CD8-positive, alpha-beta memory T cell (primary cell): ENCODE results near the gene PRSS2. TPM values are rescaled to one million over a fixed set of nuclear protein-coding genes. Genes with fewer than 3 reads are reported as not detected.
"Not testable (repeated sequence)": the region's sequence is repeated elsewhere in the genome, so short reads cannot be mapped to it uniquely, and the experiment has no call there.

ENCODE experiments used
- CTCF ChIA-PET: fragments of 350-600 bp; sonication (Branson Sonifier 250); formaldehyde crosslinking; loops from one replicate; lab custom pipeline; 2021; ENCODE audit warnings: antibody characterized with exemption; lab: Charles Lee
- POLR2A ChIA-PET: fragments of 350-600 bp; sonication (Branson Sonifier 250); formaldehyde crosslinking; loops from one replicate; lab custom pipeline; 2021; ENCODE audit warnings: antibody characterized with exemption; lab: Charles Lee
- DNase-seq, 5 donors: peaks; one replicate each; pipeline versions ENCODE4 v3.0.0 to v3.0.0-alpha.2; 2020 to 2022; ENCODE audit warnings: mixed read lengths in 1 of 5
- H3K27ac ChIP-seq: one replicate; pipeline ENCODE4 v1.7.0; 2013; ENCODE audit warnings: low read depth, mild to moderate bottlenecking, low read length, moderate library complexity
- H3K27me3 ChIP-seq: 2 replicates; pipeline ENCODE4 v1.7.0; 2013; ENCODE audit warnings: low read length, mild to moderate bottlenecking; ENCODE audit not compliant: insufficient read depth, poor library complexity, severe bottlenecking
- H3K36me3 ChIP-seq: 2 replicates; pipeline ENCODE4 v1.7.0; 2013; ENCODE audit warnings: mild to moderate bottlenecking, low read length, moderate library complexity; ENCODE audit not compliant: insufficient read depth
- H3K4me1 ChIP-seq: 2 replicates; pipeline ENCODE4 v1.7.0; 2013; ENCODE audit warnings: mild to moderate bottlenecking, low read length, moderate library complexity; ENCODE audit not compliant: insufficient read depth
- H3K4me3 ChIP-seq: 2 replicates; pipeline ENCODE4 v1.7.0; 2013; ENCODE audit warnings: mild to moderate bottlenecking, low read length
- H3K9me3 ChIP-seq: 2 replicates; pipeline ENCODE4 v1.7.0; 2013; ENCODE audit warnings: mild to moderate bottlenecking, low read length
- H3K27ac Mint-ChIP-seq, 8 donors: one replicate each; pipeline ENCODE4 v1.8.0; 2020 to 2021; ENCODE audit warnings: mixed read lengths in 8 of 8, mild to moderate bottlenecking in 6 of 8, inconsistent platforms in 3 of 8, moderate library complexity in 3 of 8
- H3K27me3 Mint-ChIP-seq, 2 donors: one replicate each; pipeline ENCODE4 v1.8.0; 2020 to 2021; ENCODE audit warnings: mixed read lengths in 2 of 2, mild to moderate bottlenecking in 1 of 2, moderate library complexity in 1 of 2
- H3K36me3 Mint-ChIP-seq, 3 donors: one replicate each; pipeline ENCODE4 v1.8.0; 2020 to 2021; ENCODE audit warnings: mixed read lengths in 3 of 3, inconsistent platforms in 1 of 3, mild to moderate bottlenecking in 1 of 3
- H3K4me1 Mint-ChIP-seq, 3 donors: one replicate each; pipeline ENCODE4 v1.8.0; 2020 to 2021; ENCODE audit warnings: mixed read lengths in 3 of 3, inconsistent platforms in 1 of 3, mild to moderate bottlenecking in 1 of 3
- H3K4me3 Mint-ChIP-seq, 7 donors: one replicate each; pipeline ENCODE4 v1.8.0; 2020 to 2021; ENCODE audit warnings: mixed read lengths in 7 of 7, mild to moderate bottlenecking in 6 of 7, moderate library complexity in 4 of 7, inconsistent platforms in 2 of 7
- H3K9me3 Mint-ChIP-seq, 5 donors: one replicate each; pipeline ENCODE4 v1.8.0; 2020 to 2022; ENCODE audit warnings: mixed read lengths in 5 of 5, mild to moderate bottlenecking in 3 of 5, moderate library complexity in 2 of 5, inconsistent platforms in 1 of 5
- polyA plus RNA-seq: library from polyadenylated mRNA; unstranded; fragments of 300-500 nt; fragmentation: Illumina TruSeq; gene quantifications from one replicate; pipeline ENCODE4 v1.2.3, GENCODE V29; 2021
- total RNA-seq, 2 experiments: library from RNA; stranded (reverse); gene quantifications; one replicate each; pipeline ENCODE4 v1.2.3, GENCODE V29; 2021

PRSS2 gene
- total and polyA plus RNA-seq, 3 experiments from 2014 or later, result not detected

DNA sequence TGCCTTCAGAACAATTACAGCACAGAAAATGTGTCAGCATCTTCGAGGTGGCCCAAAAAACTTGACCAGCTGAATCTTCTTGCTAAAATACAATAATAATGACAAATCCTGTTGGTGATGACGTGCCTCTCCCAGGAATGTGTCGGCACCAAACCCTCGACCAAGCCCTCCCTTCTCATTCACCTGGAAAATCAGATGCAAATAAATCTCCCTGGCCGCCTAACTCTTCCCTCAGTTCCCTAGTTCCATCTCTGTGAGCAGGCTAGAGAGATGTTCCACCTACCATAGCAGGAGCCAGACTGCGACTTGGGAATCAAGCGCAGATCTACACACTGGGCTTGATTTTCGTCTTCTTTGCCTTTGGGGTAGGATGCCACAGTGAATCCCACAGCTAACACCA, 17.4 kb upstream of the PRSS2 start:
- no peaks in the 10 kb centered on the region for H3K9me3 Mint-ChIP-seq
- no peaks in the 10 kb centered on the region for H3K4me1 Mint-ChIP-seq
- DNase-seq, result no peak
- H3K27me3 Mint-ChIP-seq, result peaks cover 0 to 1% of the 10 kb centered on the region in 2 donors
- H3K4me3 ChIP-seq, result no peak overlapping the region
- no peaks in the 10 kb centered on the region for H3K9me3 ChIP-seq
- no peak overlapping the region for H3K4me3 Mint-ChIP-seq
- no peak overlapping the region for H3K27ac Mint-ChIP-seq
- CTCF ChIA-PET, result no interaction called here
- H3K4me1 ChIP-seq, result no peaks in the 10 kb centered on the region
- H3K27ac ChIP-seq, result no peak overlapping the region
- H3K27me3 ChIP-seq, result no peaks in the 10 kb centered on the region
- H3K36me3 Mint-ChIP-seq, result no peaks in the 10 kb centered on the region
- no peaks in the 10 kb centered on the region for H3K36me3 ChIP-seq
- POLR2A ChIA-PET, result no interaction called here

DNA sequence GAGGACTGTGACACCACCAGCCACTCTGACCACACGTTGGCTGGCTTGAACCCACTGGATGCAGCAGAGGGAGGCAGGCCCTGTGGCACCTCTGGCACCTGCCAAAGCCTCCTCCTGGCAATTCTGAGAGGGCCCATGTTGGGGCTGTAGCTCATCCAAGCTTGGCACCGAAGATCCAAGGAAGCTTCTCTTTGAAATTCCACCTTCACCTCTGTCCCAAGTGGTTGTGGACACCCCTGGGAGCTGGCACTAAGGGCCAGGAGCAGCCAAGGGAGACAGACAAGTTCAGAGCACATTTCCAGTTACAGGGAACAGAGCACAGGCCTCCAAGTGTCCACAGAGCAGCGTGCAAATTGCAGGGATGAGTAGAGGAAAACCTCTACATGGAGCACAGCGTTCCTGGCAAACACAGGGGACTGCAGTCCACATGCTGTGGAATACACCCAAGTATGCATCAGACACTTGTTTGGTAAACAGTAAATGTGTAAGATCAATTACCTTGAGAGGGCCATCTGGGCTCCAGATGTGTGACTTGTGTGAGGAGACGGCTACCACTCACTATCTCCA, 16.8 kb upstream of the PRSS2 start:
- H3K36me3 Mint-ChIP-seq, H3K27me3 Mint-ChIP-seq, H3K9me3 Mint-ChIP-seq, H3K27ac ChIP-seq, H3K4me3 Mint-ChIP-seq, H3K4me1 ChIP-seq, H3K4me3 ChIP-seq, CTCF ChIA-PET, H3K27me3 ChIP-seq, H3K9me3 ChIP-seq, DNase-seq, H3K27ac Mint-ChIP-seq, POLR2A ChIA-PET, H3K4me1 Mint-ChIP-seq, H3K36me3 ChIP-seq: not testable (repeated sequence)

DNA sequence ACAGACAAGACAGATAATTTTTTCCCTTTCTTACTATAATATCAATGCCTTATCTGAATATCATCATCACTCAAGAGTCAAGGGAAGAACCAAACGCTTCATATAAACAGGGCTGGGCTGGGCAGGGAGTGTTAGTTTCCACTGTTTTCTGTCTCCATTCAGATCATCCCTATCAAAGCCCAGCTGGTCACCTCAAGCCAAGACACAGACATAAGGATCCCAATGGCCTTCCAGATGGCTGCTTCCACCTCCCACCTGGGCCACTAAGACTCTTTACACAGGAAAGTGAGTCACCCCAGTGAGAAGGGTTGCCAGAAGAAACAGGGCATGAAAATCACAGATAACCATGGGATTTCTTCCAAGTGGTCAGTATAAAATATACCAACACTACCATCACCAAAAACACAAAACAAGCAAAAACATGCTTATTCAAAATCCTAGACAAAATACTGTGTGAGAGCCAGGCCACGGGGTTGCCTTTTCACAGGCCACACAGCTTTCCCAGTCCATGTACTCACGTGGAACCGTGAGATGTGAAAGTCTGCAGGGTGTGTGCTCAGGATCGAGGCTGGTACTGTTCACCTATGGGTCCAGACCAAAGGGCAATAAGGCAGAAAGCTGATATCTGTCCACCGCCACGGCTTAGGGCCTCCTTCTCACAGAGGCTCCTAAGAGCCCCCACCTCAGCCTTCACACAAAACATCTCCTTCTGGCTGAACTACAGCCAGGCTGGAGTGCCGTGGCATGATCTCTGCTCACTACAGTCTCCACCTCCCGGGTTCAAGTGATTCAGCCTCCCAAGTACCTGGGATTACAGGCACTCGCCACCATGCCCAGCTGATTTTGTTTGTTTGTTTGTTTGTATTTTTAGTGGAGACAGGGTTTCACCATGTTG, 15.8 kb upstream of the PRSS2 start:
- Histone ChIP-seq H3K27ac (no peak overlapping the region), H3K9me3 (no peaks in the 10 kb centered on the region), H3K4me1 (no peaks in the 10 kb centered on the region), H3K4me3 (no peak overlapping the region), H3K27me3 (no peaks in the 10 kb centered on the region), H3K36me3 (no peaks in the 10 kb centered on the region)
- Mint-ChIP-seq H3K4me1 (no peaks in the 10 kb centered on the region), H3K9me3 (no peaks in the 10 kb centered on the region), H3K27ac (peak overlapping the region in 1 of 8 donors; percentile 43), H3K4me3 (no peak overlapping the region), H3K36me3 (no peaks in the 10 kb centered on the region), H3K27me3 (peaks cover 0 to 1% of the 10 kb centered on the region in 2 donors)
- POLR2A ChIA-PET, result no interaction called here
- no peak for DNase-seq
- CTCF ChIA-PET, result no interaction called here

DNA sequence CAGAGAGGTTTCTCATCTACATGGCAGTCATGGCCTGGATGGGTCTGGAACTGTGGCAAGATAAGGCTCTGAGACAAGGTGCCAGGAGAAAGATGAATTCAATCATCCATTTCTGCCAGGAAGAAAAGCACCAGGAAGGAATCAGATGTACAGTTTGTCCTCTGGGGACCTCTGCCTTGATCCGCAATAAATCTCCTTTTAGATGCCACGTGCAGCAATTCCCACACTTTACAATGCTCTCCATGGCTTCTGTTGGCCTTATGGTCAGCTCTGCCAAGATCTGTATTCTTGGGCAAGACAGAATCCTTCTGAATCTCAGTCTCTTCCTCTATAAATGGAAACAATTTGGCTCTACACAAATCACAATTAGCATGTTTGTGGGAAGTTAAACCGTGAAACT, 12.5 kb upstream of the PRSS2 start:
- CTCF ChIA-PET, H3K9me3 ChIP-seq, POLR2A ChIA-PET, H3K4me1 Mint-ChIP-seq, H3K4me1 ChIP-seq, DNase-seq, H3K27me3 Mint-ChIP-seq, H3K9me3 Mint-ChIP-seq, H3K27ac ChIP-seq, H3K4me3 Mint-ChIP-seq, H3K4me3 ChIP-seq, H3K36me3 Mint-ChIP-seq, H3K36me3 ChIP-seq, H3K27ac Mint-ChIP-seq, H3K27me3 ChIP-seq: not testable (repeated sequence)

DNA sequence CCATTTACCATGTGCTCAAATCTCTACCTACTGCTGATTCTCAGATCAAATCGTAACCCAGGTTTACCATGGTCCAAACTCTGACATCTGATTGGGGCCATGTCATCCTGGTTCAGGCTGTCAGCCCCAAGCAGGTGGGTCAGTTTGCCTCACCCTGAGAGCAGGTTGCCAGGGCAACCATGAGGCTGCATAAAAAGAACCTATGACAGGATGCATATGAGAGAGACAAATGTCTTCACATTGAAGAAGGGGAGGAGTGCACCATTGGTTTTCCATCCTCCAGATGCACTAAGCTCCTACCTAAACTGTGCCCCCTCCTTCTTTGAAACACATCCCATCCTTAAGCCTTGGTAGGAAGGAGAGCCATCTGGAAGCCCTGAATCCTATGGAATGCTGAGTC, 11.3 kb upstream of the PRSS2 start:
- no peak overlapping the region for H3K4me3 Mint-ChIP-seq
- H3K27me3 Mint-ChIP-seq, result no peaks in the 10 kb centered on the region
- Histone ChIP-seq H3K36me3 (no peaks in the 10 kb centered on the region), H3K9me3 (no peaks in the 10 kb centered on the region), H3K4me3 (no peak overlapping the region), H3K27ac (no peak overlapping the region), H3K4me1 (no peaks in the 10 kb centered on the region), H3K27me3 (no peaks in the 10 kb centered on the region)
- H3K4me1 Mint-ChIP-seq, result no peaks in the 10 kb centered on the region
- no peaks in the 10 kb centered on the region for H3K9me3 Mint-ChIP-seq
- ChIA-PET POLR2A (no interaction called here), CTCF (no interaction called here)
- no peak overlapping the region for H3K27ac Mint-ChIP-seq
- no peak for DNase-seq
- H3K36me3 Mint-ChIP-seq, result no peaks in the 10 kb centered on the region

DNA sequence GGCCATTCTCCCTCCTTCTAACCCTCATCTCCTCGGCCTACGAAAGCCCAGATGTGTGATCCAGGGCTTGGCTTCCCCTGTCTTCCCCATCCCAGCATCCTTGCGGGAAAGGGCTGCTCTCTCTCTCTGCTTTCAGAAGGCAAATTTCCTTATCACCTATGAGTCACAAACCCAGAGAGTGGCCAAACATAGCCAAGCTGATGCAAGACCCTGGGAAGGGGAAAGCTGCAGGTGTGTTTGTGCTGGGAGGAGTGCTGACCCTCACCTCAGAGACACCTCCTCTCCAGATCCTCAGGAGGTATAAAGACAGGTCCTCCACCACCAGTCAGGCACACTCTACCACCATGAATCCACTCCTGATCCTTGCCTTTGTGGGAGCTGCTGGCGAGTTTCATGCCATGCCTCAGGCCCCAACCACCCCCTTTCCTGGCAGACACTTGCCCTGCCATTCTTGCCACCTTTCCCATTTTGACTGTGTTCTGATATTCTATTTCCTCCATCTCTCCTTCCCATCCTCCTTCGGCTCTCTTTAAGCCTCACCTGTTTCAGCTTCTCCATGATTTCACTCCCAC, 10.6 kb upstream of the PRSS2 start:
- no peaks in the 10 kb centered on the region for H3K9me3 ChIP-seq
- H3K36me3 Mint-ChIP-seq, result no peaks in the 10 kb centered on the region
- ChIA-PET CTCF (no interaction called here), POLR2A (no interaction called here)
- no peak overlapping the region for H3K4me3 Mint-ChIP-seq
- H3K27me3 ChIP-seq, result no peaks in the 10 kb centered on the region
- H3K27ac ChIP-seq, result no peak overlapping the region
- no peaks in the 10 kb centered on the region for H3K36me3 ChIP-seq
- H3K4me1 ChIP-seq, result no peaks in the 10 kb centered on the region
- no peaks in the 10 kb centered on the region for H3K9me3 Mint-ChIP-seq
- H3K4me1 Mint-ChIP-seq, result no peaks in the 10 kb centered on the region
- no peak overlapping the region for H3K4me3 ChIP-seq
- H3K27ac Mint-ChIP-seq, result peak overlapping the region in 1 of 8 donors; percentile 68
- H3K27me3 Mint-ChIP-seq, result no peaks in the 10 kb centered on the region
- no peak for DNase-seq

DNA sequence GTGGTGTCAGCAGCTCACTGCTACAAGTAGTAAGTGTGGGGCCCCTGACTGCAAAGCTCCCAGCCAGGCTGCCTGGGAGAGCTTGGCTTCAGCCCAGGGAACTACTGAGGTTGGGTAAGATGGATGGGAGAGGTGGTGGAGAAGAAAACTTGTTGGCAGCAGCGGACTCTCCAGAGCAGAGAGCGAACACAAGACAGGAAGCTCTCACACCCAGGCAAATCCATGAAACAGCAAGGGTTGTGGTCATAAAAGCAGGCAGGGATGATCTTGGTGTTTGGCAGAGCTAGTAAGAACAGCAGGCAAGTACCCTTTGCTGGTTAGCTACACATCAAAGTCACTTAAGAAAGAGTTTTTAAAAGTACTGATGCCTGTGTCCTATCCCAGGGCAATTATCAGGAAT, 9.2 kb upstream of the PRSS2 start:
- H3K27me3 ChIP-seq, H3K4me3 Mint-ChIP-seq, H3K4me1 Mint-ChIP-seq, H3K9me3 ChIP-seq, H3K36me3 Mint-ChIP-seq, POLR2A ChIA-PET, H3K9me3 Mint-ChIP-seq, H3K36me3 ChIP-seq, CTCF ChIA-PET, H3K27me3 Mint-ChIP-seq, H3K4me3 ChIP-seq, H3K27ac Mint-ChIP-seq, DNase-seq, H3K27ac ChIP-seq, H3K4me1 ChIP-seq: not testable (repeated sequence)

DNA sequence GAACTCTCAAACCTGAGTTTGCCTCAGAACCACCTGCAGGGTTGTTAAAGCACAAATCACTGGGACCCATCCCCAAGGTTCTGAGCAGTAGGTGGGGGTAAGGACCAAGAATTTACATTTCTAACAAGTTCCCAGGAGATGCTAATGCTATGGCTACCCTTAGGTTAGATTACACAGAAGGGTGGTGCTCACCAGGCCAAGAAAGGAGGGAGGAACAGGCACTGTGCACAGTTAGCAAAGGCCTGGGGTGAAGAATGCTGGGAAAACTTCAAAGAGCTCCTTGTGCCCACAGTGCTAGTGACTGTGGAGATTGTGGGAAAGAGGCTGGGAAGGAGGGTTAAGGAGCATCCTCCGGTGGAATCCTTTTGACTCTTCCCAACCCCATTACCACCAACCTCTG, 8.7 kb upstream of the PRSS2 start:
- no peaks in the 10 kb centered on the region for H3K27me3 Mint-ChIP-seq
- H3K27ac Mint-ChIP-seq, result no peak overlapping the region
- Histone ChIP-seq H3K36me3 (no peaks in the 10 kb centered on the region), H3K4me3 (no peak overlapping the region), H3K9me3 (no peaks in the 10 kb centered on the region), H3K4me1 (no peaks in the 10 kb centered on the region), H3K27ac (no peak overlapping the region), H3K27me3 (no peaks in the 10 kb centered on the region)
- H3K4me1 Mint-ChIP-seq, result no peaks in the 10 kb centered on the region
- DNase-seq, result no peak
- no peaks in the 10 kb centered on the region for H3K9me3 Mint-ChIP-seq
- H3K4me3 Mint-ChIP-seq, result no peak overlapping the region
- H3K36me3 Mint-ChIP-seq, result no peaks in the 10 kb centered on the region
- ChIA-PET POLR2A (no interaction called here), CTCF (no interaction called here)
